Loucy (cell line): Measurements from ENCODE around the gene MEIOB.

Experiments used
- H2AFZ ChIP-seq: fragments of 200-600 bp; sonication (generic); 2 replicates; pipeline ENCODE4 v1.6.0; 2016; ENCODE audit warnings: antibody characterized with exemption, mild to moderate bottlenecking, low read length, moderate library complexity
- H3F3A ChIP-seq: fragments of 200-600 bp; 2 replicates; pipeline ENCODE4 v1.6.0; 2016; ENCODE audit warnings: antibody characterized with exemption, low read depth, mild to moderate bottlenecking
- H3K27me3 ChIP-seq: fragments of 200-600 bp; sonication (generic); 2 replicates; pipeline ENCODE4 v1.6.1; 2014; ENCODE audit warnings: low read length, mild to moderate bottlenecking; ENCODE audit not compliant: insufficient read depth, poor library complexity, severe bottlenecking
- H3K36me3 ChIP-seq: fragments of 200-600 bp; sonication (generic); 2 replicates; pipeline ENCODE4 v1.6.1; 2016; ENCODE audit warnings: low read length; ENCODE audit not compliant: insufficient read depth
- H3K4me1 ChIP-seq: fragments of 200-600 bp; sonication (generic); 2 replicates; pipeline ENCODE4 v1.5.1; 2014; ENCODE audit warnings: low read length, mild to moderate bottlenecking; ENCODE audit not compliant: insufficient read depth, poor library complexity, severe bottlenecking
- H3K4me2 ChIP-seq: fragments of 200-600 bp; sonication (generic); 2 replicates; pipeline ENCODE4 v1.6.0; 2014; ENCODE audit warnings: antibody characterized with exemption, low read length, low read depth, mild to moderate bottlenecking; ENCODE audit not compliant: poor library complexity, severe bottlenecking
- H3K4me3 ChIP-seq: fragments of 200-600 bp; sonication (generic); 2 replicates; pipeline ENCODE4 v1.5.1; 2014; ENCODE audit warnings: low read length, mild to moderate bottlenecking, mixed read lengths; ENCODE audit not compliant: poor library complexity, severe bottlenecking
- H3K79me2 ChIP-seq: fragments of 200-600 bp; sonication (generic); 2 replicates; pipeline ENCODE4 v1.6.1; 2014; ENCODE audit warnings: low read length; ENCODE audit not compliant: insufficient read depth
- H3K9ac ChIP-seq: fragments of 200-600 bp; sonication (generic); 2 replicates; pipeline ENCODE4 v1.6.0; 2014; ENCODE audit warnings: mild to moderate bottlenecking, low read depth, low read length, moderate library complexity; ENCODE audit not compliant: poor library complexity, severe bottlenecking
- H3K9me2 ChIP-seq: fragments of 200-600 bp; sonication (generic); replicated peaks from 2 replicates; pipeline ENCODE4 v1.6.1; 2016; ENCODE audit warnings: low read depth, low read length, mixed read lengths
- H3K9me3 ChIP-seq: fragments of 200-600 bp; sonication (generic); 2 replicates; pipeline ENCODE4 v1.6.1; 2014; ENCODE audit warnings: mild to moderate bottlenecking, antibody characterized with exemption, low read length, low read depth; ENCODE audit not compliant: insufficient read depth
- H4K20me1 ChIP-seq: fragments of 200-600 bp; sonication (generic); 2 replicates; pipeline ENCODE4 v1.6.0; 2014; ENCODE audit warnings: antibody characterized with exemption, low read length, mild to moderate bottlenecking; ENCODE audit not compliant: insufficient read depth, poor library complexity, severe bottlenecking
- CTCF ChIP-seq: fragments of 200-600 bp; sonication (generic); conservative IDR thresholded peaks from 2 replicates; pipeline ENCODE4 v1.5.1; 2014; ENCODE audit warnings: mild to moderate bottlenecking, antibody characterized with exemption, low read length
- EZH2phosphoT487 ChIP-seq: fragments of 200-600 bp; IDR thresholded peaks from 2 replicates; pipeline ENCODE4 v1.6.1; 2018; ENCODE audit warnings: antibody characterized with exemption, mild to moderate bottlenecking, moderate library complexity, borderline replicate concordance

The MEIOB gene

DNA sequence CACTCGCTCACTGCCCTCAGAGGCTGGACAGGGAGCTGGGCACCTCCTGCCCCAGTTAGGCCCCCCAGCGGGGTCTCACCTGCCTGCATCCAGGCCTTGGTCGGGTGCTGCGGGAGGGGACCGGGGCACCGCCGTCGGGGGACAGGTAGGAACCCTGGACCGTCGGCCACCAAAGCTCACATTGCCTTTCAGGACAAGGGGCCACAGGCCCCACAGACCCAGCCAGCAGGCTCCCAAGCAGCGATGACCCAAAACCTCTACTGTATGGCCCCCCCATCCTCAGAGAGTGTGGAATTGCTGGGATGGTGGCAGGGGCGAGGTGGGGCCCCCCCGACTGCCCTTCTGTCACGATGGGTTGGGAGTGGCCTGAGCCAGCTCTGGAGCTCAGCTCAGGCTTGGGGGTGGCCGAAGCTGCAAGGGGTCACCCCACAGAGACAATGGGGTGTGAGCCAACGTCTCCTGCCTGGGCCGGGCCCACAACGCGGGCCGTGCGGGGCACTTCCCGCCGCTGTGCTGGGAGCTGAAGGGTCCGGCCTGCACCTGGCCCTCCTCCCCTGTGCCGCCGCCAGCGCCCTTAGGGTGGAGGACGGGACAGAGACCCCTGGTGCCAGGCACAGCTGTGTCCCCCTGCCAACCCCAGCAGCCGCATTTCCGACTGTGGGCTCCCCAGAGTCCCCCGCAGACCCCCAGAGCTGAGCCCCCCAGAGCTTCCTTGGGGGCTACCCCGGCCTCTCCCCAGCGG is 79.0 kb downstream of the MEIOB start:
- no peak overlapping the region for H3K9ac ChIP-seq
- H3F3A ChIP-seq, result no peaks in the 10 kb centered on the region
- no peak for TF ChIP-seq CTCF
- no peak for TF ChIP-seq EZH2phosphoT487
- H3K4me2 ChIP-seq, result no peak overlapping the region
- no peaks in the 10 kb centered on the region for H3K9me3 ChIP-seq
- no peak overlapping the region for H3K4me3 ChIP-seq
- no peaks in the 10 kb centered on the region for H4K20me1 ChIP-seq
- no peaks in the 10 kb centered on the region for H3K36me3 ChIP-seq
- no peaks in the 10 kb centered on the region for H3K79me2 ChIP-seq
- H3K27me3 ChIP-seq, result no peaks in the 10 kb centered on the region
- no peaks in the 10 kb centered on the region for H3K4me1 ChIP-seq
- H3K9me2 ChIP-seq, result no peaks in the 10 kb centered on the region
- no peak overlapping the region for H2AFZ ChIP-seq

DNA sequence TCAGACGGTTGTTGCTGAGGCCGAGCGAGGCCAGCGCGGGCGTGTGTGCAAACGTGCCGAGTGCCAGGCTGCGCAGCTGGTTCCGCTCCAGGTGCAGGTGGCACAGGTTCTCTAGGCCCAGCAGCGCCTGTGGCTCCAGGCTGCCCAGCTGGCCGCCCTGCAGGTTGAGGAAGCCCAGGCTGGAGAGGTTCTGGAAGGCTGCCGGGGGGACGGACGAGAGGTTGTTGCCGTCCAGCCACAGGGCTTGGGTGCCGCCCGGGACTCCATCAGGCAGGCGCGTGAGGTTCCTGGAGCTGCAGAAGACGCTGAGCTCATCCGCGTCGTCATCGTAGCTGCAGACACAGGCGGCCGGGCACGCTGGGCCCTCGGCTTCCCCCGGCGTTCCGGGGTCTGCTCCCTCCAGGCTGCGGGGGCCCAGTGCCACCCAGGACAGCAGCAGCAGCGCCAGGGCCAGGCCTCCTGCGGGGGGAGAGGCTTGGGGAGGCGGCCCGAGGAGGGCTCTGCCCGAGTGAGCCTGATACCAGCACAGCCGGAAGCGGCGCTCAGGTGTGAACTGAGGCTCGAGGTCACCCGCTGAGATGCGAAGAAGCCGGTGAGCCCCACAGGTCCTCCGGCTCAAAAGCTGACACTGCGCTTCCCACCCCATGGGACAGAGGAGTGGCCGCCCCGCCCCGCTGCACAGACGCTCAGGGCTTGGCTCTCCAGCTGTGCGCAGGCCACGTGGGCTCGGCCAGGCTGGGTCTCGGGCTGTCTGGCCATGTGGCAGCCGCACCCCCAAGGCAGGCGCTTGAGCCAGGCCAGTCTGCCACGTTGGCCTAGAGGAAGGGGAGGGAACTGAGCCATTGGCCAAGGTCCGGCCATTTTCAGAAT is 79.8 kb downstream of the MEIOB start:
- Histone ChIP-seq H3K4me3 (no peak overlapping the region), H3K27me3 (no peaks in the 10 kb centered on the region), H3K4me2 (no peak overlapping the region), H2AFZ (no peak overlapping the region), H3F3A (no peaks in the 10 kb centered on the region), H3K9ac (no peak overlapping the region), H3K79me2 (no peaks in the 10 kb centered on the region), H3K36me3 (no peaks in the 10 kb centered on the region), H3K9me3 (no peaks in the 10 kb centered on the region), H3K4me1 (no peaks in the 10 kb centered on the region), H4K20me1 (no peaks in the 10 kb centered on the region), H3K9me2 (no peaks in the 10 kb centered on the region)
- TF ChIP-seq EZH2phosphoT487 (no peak), CTCF (no peak)

DNA sequence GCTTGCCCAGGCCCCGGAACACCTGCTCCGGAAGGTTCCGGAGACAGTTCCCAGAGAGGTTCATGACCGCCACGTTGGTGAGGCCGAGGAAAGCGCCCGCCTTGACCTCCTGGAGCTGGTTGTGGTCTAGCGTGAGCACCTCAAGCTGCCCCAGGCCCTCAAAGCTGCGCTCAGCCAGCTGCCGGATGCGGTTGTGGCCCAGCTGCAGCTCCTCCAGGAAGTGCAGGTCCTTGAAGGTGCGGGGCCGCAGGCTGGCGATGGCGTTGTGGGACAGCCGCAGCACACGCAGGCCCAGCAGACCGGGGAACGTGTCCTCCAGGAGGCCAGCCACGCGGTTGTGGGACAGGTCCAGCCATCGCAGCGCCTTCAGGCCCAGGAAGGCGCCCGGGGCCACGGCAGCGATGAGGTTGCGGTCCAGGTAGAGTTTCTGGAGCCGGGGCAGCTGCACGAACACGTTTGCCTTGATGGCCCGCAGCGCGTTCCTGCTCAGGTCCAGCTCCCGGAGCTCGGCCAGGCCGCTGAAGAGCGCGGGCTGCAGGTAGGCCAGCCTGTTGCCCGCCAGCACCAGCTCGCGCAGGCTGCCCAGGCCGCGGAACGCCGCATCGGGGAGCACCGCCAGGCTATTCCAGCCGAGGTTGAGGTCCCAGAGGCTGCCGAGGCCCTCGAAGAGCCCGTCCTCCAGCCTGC is 80.6 kb downstream of the MEIOB start:
- Histone ChIP-seq H3K36me3 (no peaks in the 10 kb centered on the region), H3K9me3 (no peaks in the 10 kb centered on the region), H3F3A (no peaks in the 10 kb centered on the region), H3K4me1 (no peaks in the 10 kb centered on the region), H3K27me3 (no peaks in the 10 kb centered on the region), H3K4me2 (no peak overlapping the region), H3K4me3 (no peak overlapping the region), H3K79me2 (no peaks in the 10 kb centered on the region), H2AFZ (no peak overlapping the region), H3K9ac (no peak overlapping the region), H4K20me1 (no peaks in the 10 kb centered on the region), H3K9me2 (no peaks in the 10 kb centered on the region)
- TF ChIP-seq CTCF (no peak), EZH2phosphoT487 (no peak)
